CD4-positive, alpha-beta T cell (primary cell): ENCODE data around the gene RAB28. TPM values are rescaled to one million over a fixed set of nuclear protein-coding genes. Genes with fewer than 3 reads are reported as not detected.

Experiments
- ATAC-seq: fragments of 200-7000 bp; cut with Tn5 transposase; one replicate; pipeline ENCODE4 v1.10.0; 2022; ENCODE audit warnings: mild to moderate bottlenecking; ENCODE audit not compliant: poor library complexity
- CTCF ChIA-PET: fragments of 350-600 bp; sonication (Branson Sonifier 250); formaldehyde crosslinking; loops from one replicate; lab custom pipeline; 2021; ENCODE audit warnings: antibody characterized with exemption, inconsistent platforms; lab: Charles Lee
- POLR2A ChIA-PET: fragments of 350-600 bp; sonication (Branson Sonifier 250); formaldehyde crosslinking; loops from one replicate; lab custom pipeline; 2021; ENCODE audit warnings: antibody characterized with exemption, inconsistent platforms; lab: Charles Lee
- DNase-seq, 14 experiments: peaks; one replicate each; pipeline ENCODE4 v3.0.0-alpha.2; 2013 to 2020; ENCODE audit warnings: mixed read lengths in 2 of 14
- H3K27ac ChIP-seq, 2 donors: one replicate each; pipeline versions ENCODE4 v1.5.1 to v1.7.0; 2013; ENCODE audit warnings: low read length in 2 of 2, low read depth in 1 of 2, mild to moderate bottlenecking in 1 of 2
- H3K27me3 ChIP-seq, 2 experiments: 1 replicate in 1 of 2; 2 replicates in 1 of 2; pipeline versions ENCODE4 v1.6.1 to v1.7.0; 2013; ENCODE audit warnings: low read length in 2 of 2, control low read depth in 1 of 2, mild to moderate bottlenecking in 1 of 2, moderate library complexity in 1 of 2; ENCODE audit not compliant: insufficient read depth in 2 of 2, control insufficient read depth in 1 of 2
- H3K36me3 ChIP-seq: one replicate; pipeline ENCODE4 v1.6.1; 2013; ENCODE audit warnings: low read length, control low read depth; ENCODE audit not compliant: insufficient read depth
- H3K4me1 ChIP-seq: one replicate; pipeline ENCODE4 v1.6.1; 2013; ENCODE audit warnings: low read length, control low read depth; ENCODE audit not compliant: insufficient read depth
- H3K4me3 ChIP-seq: one replicate; pipeline ENCODE4 v1.5.1; 2013; ENCODE audit warnings: mild to moderate bottlenecking, low read length, moderate library complexity
- H3K9me3 ChIP-seq, 2 experiments: 1 replicate in 1 of 2; 2 replicates in 1 of 2; pipeline versions ENCODE4 v1.6.1 to v1.7.0; 2013; ENCODE audit warnings: low read length in 2 of 2, mild to moderate bottlenecking in 2 of 2, control low read depth in 1 of 2, moderate library complexity in 1 of 2; ENCODE audit not compliant: control insufficient read depth in 1 of 2, insufficient read depth in 1 of 2
- H3K27ac Mint-ChIP-seq: one replicate; pipeline ENCODE4 v1.8.0; 2020; ENCODE audit warnings: mixed read lengths
- H3K27me3 Mint-ChIP-seq: one replicate; pipeline ENCODE4 v1.8.0; 2021; ENCODE audit warnings: mixed read lengths
- H3K36me3 Mint-ChIP-seq: one replicate; pipeline ENCODE4 v1.8.0; 2021; ENCODE audit warnings: low read depth, mixed read lengths
- H3K4me1 Mint-ChIP-seq: one replicate; pipeline ENCODE4 v1.8.0; 2021; ENCODE audit warnings: low read depth, mixed read lengths
- H3K4me3 Mint-ChIP-seq: one replicate; pipeline ENCODE4 v1.8.0; 2020; ENCODE audit warnings: mild to moderate bottlenecking, mixed read lengths
- H3K9me3 Mint-ChIP-seq: one replicate; pipeline ENCODE4 v1.8.0; 2020; ENCODE audit warnings: mixed read lengths
- intact Hi-C, 2 experiments: fragments of 100-400 bp; cut with DNase I in 1 of 2; cut with micrococcal nuclease in 1 of 2; formaldehyde crosslinking; loops; one replicate each; pipeline versions ENCODE4 v1.15.1 to v1.9.0; 2023 to 2025; cut with DNase I, micrococcal nuclease
- total RNA-seq, 174 experiments: library from RNA in 2 of 174; stranded (reverse) in 2 of 174; gene quantifications; one replicate each; pipeline ENCODE4 v1.2.3 and lab custom pipeline; 2021 to 2026
- TF ChIP-seq, protein P1 (sequence below): fragments of 200-600 bp; IDR thresholded peaks from one replicate; pipeline ENCODE4 v1.8.0; 2022; ENCODE audit warnings: antibody characterized with exemption, mild to moderate bottlenecking

The RAB28 gene
- total RNA-seq, 2 experiments from 2014 or later: 3.9 to 4.2 TPM

DNA sequence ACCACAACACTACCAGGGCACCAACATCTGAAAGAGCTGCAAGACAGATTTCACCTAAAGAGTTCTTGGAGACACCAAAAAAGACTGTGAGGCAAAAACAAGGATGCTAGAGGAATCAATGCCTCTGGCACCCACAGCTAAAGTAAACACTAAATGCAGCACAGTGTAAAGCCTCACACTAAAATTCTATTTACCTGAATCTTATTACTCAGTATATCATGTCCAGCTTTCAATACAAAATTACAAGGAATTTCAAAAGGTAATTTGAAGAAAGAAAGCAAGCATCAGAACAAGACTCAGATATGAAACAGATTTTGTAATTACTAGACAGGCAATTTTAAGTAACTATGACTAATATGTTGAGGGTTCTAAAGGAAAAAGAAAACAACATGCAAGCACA is 19.6 kb downstream of the RAB28 start:
- Histone ChIP-seq H3K9me3 (no peaks in the 10 kb centered on the region), H3K36me3 (peaks cover 13% of the 10 kb centered on the region), H3K4me1 (no peaks in the 10 kb centered on the region), H3K27me3 (no peaks in the 10 kb centered on the region), H3K4me3 (no peak overlapping the region), H3K27ac (no peak overlapping the region)
- DNase-seq (no peak), ATAC-seq (no peak)
- intact Hi-C loops: no loop called here
- Mint-ChIP-seq H3K27ac (no peak overlapping the region), H3K4me3 (no peak overlapping the region), H3K27me3 (no peaks in the 10 kb centered on the region), H3K9me3 (no peaks in the 10 kb centered on the region), H3K36me3 (peaks cover 65% of the 10 kb centered on the region), H3K4me1 (peaks cover 47% of the 10 kb centered on the region)
- ChIA-PET POLR2A (interaction anchor here (0.6 kb wide), 1 partner anchor 31 kb away, joined by 3 read pairs; no protein-coding TSS in a partner anchor), CTCF (no interaction called here)
- TF ChIP-seq, protein P1, sequence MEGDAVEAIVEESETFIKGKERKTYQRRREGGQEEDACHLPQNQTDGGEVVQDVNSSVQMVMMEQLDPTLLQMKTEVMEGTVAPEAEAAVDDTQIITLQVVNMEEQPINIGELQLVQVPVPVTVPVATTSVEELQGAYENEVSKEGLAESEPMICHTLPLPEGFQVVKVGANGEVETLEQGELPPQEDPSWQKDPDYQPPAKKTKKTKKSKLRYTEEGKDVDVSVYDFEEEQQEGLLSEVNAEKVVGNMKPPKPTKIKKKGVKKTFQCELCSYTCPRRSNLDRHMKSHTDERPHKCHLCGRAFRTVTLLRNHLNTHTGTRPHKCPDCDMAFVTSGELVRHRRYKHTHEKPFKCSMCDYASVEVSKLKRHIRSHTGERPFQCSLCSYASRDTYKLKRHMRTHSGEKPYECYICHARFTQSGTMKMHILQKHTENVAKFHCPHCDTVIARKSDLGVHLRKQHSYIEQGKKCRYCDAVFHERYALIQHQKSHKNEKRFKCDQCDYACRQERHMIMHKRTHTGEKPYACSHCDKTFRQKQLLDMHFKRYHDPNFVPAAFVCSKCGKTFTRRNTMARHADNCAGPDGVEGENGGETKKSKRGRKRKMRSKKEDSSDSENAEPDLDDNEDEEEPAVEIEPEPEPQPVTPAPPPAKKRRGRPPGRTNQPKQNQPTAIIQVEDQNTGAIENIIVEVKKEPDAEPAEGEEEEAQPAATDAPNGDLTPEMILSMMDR: no peak

DNA sequence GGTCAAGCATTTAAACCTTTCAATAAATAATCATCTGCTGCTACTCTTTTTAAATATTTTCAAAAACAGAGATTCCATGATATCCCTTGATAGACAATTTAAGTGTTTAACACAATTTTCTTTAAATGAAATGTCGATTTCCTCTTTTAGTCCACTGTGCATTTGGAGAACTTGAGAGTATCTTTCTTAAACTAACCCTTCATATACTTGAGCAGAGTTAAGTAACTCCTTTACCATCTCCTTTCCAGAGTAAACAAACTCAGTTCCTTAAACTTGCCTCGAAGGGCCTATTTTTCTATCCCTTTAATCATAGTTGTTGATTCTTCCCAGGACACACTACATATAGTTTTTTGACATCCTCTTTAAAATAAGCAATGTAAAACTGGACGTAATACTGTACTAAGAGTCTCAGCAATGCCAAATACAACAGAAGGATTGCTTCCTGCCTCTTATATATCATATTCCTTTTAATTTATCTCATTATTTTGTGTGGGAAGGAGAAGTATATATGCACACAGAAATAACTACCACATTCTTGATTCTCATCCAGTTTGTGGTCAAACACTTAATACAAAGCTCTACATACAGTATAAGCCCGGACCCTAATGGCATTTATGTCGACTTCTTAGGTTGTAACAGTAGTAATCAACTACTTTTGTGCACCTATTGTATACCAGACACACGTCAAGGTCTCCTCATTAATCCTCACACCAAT is 22.8 kb downstream of the RAB28 start:
- ChIA-PET POLR2A (no interaction called here), CTCF (no interaction called here)
- no peak for DNase-seq
- H3K27ac ChIP-seq: no peak overlapping the region
- H3K4me1 ChIP-seq: no peaks in the 10 kb centered on the region
- peaks cover 23% of the 10 kb centered on the region for H3K4me1 Mint-ChIP-seq
- H3K36me3 ChIP-seq: peaks cover 20% of the 10 kb centered on the region
- no peaks in the 10 kb centered on the region for H3K9me3 ChIP-seq
- no peaks in the 10 kb centered on the region for H3K9me3 Mint-ChIP-seq
- no peak overlapping the region for H3K27ac Mint-ChIP-seq
- peaks cover 74% of the 10 kb centered on the region for H3K36me3 Mint-ChIP-seq
- H3K27me3 ChIP-seq: no peaks in the 10 kb centered on the region
- H3K27me3 Mint-ChIP-seq: no peaks in the 10 kb centered on the region
- TF ChIP-seq, protein P1: no peak
- H3K4me3 ChIP-seq: no peak overlapping the region
- no peak for ATAC-seq
- intact Hi-C loops: no loop called here
- no peak overlapping the region for H3K4me3 Mint-ChIP-seq

- peaks cover 61% of the 10 kb centered on the region for H3K36me3 Mint-ChIP-seq
Measured at GRCh38 chr4:13455411-13455810, 28.7 kb downstream of the RAB28 start.

More at GRCh38 chr4:13455411-13455810, 28.7 kb downstream of the RAB28 start:
- Histone ChIP-seq H3K4me3 (no peak overlapping the region), H3K4me1 (no peaks in the 10 kb centered on the region), H3K9me3 (peaks cover 5 to 12% of the 10 kb centered on the region in 2 experiments), H3K27ac (no peak overlapping the region), H3K27me3 (no peaks in the 10 kb centered on the region), H3K36me3 (peaks cover 22% of the 10 kb centered on the region)
- CTCF ChIA-PET: no interaction called here
- DNase-seq: no peak
- H3K9me3 Mint-ChIP-seq: no peaks in the 10 kb centered on the region
- H3K27me3 Mint-ChIP-seq: no peaks in the 10 kb centered on the region
- H3K4me3 Mint-ChIP-seq: no peak overlapping the region
- intact Hi-C loops: no loop called here
- POLR2A ChIA-PET: no interaction called here
- H3K4me1 Mint-ChIP-seq: peaks cover 16% of the 10 kb centered on the region
- TF ChIP-seq, protein P1: no peak
- no peak for ATAC-seq
- no peak overlapping the region for H3K27ac Mint-ChIP-seq
